Astrocyte (in vitro differentiated cells and primary cell): ENCODE data around the gene SLC8A3.

Experiments used
- CTCF ChIP-seq: IDR thresholded peaks from 2 replicates; pipeline ENCODE4 v1.5.1; 2011; ENCODE audit warnings: low read depth, mild to moderate bottlenecking, inconsistent platforms, low read length, moderate library complexity; ENCODE audit not compliant: insufficient read depth
- EZH2 ChIP-seq: IDR thresholded peaks from 2 replicates; pipeline ENCODE4 v1.6.1; 2012; ENCODE audit warnings: mild to moderate bottlenecking, low read length, inconsistent platforms; ENCODE audit not compliant: insufficient read depth

GRCh38 chr14:70002589-70003346, 186.0 kb downstream of the SLC8A3 start:
- TF ChIP-seq CTCF: no peak
- TF ChIP-seq EZH2: no peak
